Activated CD4-positive, alpha-beta T cell treated with anti-CD3 and anti-CD28 coated beads, Interleukin-2, amount 50 U/mL, for 1 hour (primary cell): ENCODE results near the gene DCX.

ENCODE experiments used
- DNase-seq: peaks from one replicate; pipeline ENCODE4 v3.0.0-alpha.2; 2020

DCX gene

DNA sequence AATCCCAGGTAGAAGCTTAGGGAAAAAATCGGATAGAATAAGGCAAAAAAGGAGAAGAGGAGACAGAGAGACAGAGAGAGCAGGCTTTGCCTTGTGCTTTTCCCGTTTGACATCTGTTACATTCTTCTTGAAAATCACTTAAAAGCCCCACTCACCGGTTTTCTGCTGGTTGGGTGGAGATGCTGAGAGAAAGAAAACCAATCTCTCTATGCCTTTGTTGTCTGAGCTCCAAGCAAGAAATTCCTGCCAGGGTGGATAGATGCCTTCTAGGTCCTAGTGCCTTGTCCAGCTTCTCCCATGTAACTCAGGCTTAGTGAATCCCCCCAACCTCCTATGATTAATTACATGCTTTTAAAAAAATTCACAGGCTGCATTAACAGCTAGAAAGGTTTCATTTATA is at the start of gene DCX:
Gene DCX (minus strand): TSS at position 210 of the 400 bp plus-strand sequence. CDS start 1,794 bp downstream, outside the sequence.
- no peak for DNase-seq

DNA sequence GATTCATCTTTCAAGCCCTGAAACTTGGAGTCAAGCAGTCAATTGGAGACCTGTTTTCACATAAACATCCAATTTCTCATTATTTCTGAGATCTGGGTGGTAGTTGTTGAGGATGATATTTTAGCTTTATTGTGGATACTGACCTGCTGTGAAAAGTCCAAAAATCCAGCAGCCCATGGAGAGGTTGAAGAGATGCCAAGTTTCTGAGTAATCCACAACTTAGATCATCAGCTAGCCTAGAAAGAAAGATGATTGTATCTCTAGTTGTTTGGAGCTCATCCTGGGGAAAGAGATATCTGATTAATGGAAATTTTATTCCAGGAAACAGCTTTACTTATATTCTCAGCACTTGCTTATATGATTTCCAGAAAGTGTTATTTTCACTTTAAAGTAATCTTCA is 48.6 kb upstream of the DCX start:
- no peak for DNase-seq

DNA sequence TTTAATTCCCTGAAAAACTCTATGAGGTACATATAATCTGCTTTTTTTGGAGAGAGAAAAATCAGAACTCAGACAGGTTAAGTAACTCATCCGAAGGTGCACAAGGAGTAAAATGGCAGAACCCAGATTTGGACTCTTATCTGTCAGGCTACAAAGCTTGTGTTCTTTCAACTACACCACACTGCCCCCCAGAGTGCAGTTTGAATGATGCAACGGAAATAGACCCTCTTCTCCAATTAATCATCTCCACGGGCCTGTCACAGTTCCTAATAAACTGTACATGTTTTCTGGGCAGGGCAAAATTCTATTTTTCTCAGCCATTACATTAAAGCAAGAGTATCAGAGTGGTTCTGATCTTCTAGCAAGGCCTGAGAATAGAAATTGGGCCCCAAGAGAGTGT is 35.3 kb upstream of the DCX start:
- no peak for DNase-seq

DNA sequence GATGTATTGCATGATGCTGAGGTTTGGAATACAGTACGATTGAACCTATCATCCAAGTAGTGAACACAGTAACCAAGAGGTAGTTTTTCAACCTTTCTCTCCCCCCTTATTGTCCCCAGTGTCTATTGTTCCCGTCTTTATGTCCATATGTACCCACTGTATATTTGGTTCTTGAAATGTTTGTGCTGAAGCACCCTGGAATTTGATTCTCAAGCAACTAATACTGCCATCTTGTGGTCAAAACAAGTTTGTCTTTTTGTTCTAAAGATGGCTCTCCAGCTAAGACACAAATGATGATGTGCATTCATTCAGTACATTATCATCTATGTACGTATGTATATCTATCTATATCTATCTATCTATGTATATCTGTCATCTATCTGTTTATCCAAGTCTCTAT is 33.5 kb upstream of the DCX start:
- no peak for DNase-seq

DNA sequence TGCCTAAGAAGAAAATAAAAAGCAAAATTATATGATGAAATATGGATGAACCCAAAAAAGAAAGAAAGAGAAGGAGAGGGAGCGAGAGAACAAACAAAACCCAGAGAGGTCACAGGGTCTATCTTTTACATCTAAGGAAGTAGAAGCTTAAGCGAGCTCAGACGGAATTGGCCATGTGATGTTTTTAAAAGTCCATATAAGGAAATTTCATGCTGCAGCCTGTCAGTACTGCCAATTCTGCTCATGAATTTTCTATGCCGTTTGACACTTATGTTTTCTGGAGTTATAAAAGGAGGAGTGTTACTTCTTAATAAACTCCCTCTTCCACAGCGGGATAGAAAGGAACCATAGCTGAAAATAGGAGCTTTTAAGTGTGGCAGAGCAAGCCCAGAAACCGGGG is 32.9 kb upstream of the DCX start:
- DNase-seq = no peak

DNA sequence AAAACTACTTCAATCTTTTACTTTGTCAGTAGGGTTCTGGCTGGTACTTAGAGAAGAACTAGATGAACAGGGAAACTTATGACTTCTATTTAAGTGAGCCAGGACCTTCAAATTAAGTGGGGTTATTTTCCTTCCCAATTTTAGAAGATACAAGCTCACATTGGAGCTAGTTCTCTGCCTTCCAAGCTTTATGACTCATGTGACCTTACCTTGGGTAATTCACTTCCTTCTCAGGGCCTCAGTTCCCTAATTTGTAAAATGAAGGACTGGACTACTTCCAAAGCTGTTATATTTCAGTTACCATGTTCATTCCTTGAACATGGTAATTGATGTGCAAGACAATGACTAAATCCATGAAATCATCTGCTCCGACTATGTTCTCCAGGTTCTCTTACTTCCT is 32.0 kb upstream of the DCX start:
- DNase-seq = no peak

DNA sequence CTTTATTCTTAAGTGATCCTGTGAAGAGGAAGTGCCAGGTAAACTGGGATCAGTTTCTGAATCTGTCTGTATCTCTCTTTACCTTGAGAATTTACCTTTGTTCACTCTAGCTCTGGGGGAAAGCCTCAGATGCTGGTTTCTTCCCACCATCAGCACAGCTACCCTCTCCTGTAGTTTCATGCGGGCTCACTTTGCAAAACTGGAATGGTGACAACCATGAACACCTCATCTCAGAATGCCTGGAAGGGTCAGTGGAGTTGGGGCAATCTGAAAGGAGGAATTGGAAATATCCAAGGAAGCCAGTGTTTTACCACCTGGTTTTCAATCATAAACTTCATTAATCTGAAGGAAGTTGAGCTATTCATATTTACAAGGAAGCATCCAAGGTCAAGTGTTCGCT is 30.8 kb upstream of the DCX start:
- no peak for DNase-seq

DNA sequence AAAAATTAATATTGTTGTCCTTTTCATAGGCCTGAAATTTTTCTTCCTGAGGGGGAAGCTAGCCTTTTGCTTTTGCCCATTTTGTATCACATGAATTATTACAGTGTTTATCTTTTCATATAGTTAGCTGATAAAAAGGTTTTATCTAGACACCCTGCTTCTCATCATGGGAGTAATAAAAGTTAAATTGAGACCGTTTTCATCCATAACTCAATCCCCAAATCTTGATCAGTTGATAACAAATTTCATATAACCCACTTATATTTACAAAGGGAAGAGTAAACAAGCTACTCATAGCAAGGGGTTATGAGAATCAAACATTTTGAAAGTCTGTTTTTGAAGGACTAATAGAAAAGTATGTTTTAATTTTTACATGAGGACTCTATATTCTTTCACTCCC is 23.5 kb upstream of the DCX start:
- no peak for DNase-seq

DNA sequence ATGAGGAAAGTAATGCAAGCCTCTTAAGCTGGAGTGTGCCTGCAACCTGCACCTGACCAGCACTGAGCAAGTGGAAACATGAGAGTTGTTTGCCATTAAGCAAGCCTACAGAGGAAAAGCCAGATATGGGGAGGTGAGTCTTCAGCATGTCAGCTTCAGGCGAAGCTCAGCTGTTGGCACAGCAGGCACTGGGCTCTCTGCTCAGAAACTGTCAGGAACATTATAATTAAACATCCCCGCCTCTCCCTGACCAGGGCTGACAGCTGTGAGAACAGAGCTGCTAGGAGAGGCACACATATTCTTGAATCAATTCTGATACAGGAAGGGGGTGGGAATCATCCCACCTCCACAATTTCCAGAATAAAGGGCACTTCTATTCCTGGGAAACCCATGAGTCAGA is 19.0 kb upstream of the DCX start:
- DNase-seq = no peak

DNA sequence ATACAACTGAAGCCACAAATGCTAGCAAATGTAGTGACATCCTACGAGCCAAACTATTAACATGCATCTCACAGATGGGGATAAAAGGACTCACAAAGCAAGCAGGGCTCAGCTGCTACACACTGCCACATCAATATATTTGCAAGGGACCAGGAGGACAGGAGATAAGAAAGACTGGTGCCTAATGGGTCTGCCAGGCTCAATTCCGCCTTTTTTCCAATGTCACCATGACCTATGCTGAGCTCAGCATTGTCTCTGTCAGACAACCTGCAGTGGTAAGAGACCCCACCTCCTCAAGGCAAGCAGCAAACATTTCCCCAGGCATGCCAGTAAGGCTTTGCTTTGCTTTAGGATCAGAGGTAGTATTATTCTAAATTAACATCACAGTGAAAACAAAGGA is 435 bp downstream of the DCX start:
- DNase-seq = no peak

DNA sequence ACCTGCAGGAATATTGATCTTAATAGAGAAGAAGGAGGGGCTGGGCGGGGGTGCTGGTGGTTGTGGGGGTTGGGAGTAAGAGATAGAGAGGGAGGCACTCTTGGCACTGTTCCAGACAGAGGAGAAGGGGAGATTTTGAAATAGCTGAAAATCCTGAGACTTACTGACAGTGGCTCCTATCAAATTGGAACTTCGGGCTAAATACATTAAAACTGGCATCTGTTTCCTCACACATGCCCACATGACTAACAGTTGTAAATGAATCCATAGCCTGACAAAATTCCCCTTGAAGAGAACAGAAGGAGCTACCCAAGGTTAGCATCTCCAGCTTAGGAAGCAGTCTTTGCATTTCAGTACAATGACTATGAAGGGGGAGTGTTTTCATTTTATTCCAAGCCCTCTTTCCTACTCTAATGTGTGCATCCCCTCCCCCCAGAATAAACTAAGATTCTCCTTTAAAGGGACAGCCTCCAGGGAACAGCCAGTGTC is 1.4 kb downstream of the DCX start:
- no peak for DNase-seq

DNA sequence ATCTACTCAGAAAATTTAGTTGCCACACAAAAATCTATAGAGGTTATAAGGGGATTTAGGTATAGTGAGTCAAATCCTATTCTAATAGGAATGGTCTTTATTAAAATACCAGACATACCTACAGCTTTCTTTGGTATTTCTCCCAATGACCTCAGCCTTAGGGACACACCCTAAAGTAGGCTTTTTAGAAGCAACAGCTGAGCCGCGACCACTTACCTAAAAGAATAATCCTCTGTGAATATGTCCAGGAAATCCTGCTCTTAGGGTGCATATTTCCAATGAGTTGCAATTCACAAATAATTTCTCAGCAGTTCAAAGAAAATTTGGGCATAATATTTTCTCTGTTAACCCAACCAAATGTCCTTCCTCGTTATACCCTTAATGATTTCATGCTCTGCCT is 2.7 kb downstream of the DCX start:
- no peak for DNase-seq

DNA sequence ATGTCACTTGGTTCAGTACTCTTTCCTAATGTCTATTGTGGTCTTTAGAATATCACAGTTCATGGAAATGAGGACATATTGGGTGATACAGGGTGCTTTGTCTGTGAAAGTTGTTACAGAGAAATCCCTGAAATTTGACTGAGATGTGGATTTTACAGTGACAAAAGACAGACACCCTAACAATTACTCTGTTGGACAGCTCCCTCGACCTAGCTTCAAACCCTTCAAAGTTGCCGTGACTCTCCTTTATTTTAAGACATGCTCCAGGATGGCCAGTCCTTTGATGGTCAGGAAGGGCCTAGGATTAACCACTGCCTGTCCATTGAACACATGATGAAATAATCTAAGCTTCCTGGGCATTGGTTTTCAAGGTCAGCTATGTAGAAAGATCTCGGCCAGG is 4.0 kb downstream of the DCX start:
- DNase-seq = no peak

DNA sequence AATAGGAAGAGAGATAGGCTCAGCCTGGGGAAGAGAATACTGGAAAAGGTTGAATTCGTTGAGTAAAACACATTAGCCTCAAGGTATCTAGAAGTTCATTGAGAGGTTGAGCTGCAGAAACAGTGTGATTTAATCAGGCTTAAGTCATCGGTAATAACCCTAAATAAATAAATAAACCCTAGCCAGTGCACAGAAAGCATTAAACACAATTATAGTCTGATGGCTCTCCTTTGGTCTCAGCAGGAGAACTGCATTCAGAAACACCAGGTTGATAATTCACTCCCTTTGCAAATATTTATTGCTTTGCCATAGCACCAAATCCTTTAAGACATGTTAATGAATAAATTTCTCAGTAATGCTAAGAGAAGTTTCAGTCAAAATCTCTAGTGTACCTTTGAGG is 9.6 kb downstream of the DCX start:
- no peak for DNase-seq

DNA sequence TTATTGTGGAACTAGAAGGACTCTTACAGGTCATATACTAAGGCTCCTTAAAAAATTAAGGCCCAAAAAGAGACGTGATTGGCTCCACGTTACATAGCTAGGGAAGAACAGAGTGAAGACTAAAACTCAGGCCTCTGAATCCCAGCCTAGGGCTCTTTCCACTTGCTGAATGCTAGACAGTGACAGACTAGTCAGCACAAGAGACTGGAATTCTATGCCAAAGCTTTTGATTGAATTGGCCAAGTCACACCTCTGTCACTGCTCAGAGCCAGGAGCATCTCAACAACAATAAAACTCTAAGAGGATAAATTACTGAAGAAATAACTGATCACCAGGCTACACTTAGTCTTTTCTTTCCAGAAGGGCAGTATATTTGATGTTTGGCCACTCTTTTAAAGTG is 16.8 kb downstream of the DCX start:
- no peak for DNase-seq

DNA sequence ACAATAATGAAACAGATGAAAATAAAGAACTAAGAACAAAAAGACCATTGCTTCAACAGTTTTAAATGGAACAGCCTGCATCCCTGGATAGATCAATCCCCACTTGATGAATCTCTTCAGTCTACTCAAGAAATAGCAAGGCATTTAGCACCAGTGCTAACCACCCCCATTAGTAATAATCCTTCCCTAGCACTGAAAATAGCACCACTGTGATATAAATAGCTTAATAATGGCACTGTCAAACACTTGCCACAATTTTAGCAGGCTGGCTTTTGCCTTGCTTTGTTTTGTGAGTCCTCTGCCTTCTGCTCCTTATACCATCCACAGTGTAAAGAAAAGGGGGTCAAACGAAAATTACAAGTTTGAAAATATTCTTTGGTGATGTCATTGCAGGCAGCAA is 17.4 kb downstream of the DCX start:
- no peak for DNase-seq

DNA sequence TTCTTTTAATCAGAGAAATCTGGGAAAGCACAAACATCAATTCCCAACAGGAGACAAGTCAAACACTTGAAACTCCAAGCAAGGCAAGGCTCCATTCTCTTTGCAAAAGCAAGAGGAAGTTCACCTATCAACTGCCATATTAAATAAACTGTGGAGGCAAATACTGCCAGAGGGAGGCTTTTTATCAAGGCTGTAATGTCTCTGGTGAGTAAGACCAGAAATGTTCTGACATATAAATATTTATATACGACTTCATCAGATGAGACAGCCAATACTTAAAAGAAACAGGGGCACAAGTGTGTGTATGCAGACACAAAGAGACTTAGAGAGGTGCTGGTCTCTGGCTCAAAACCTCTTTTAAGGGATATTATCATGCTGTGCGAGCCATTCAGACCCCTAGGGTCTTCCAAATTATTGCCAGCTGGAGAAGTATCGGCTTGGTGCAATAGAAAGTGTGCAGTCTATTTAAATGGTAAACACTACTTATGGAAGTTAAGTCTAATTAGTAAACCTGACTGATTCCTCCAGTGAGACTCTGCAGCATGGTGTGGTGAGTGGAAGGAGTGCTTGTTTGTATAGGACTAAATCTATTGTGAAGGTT is 24.4 kb downstream of the DCX start:
- DNase-seq = no peak

DNA sequence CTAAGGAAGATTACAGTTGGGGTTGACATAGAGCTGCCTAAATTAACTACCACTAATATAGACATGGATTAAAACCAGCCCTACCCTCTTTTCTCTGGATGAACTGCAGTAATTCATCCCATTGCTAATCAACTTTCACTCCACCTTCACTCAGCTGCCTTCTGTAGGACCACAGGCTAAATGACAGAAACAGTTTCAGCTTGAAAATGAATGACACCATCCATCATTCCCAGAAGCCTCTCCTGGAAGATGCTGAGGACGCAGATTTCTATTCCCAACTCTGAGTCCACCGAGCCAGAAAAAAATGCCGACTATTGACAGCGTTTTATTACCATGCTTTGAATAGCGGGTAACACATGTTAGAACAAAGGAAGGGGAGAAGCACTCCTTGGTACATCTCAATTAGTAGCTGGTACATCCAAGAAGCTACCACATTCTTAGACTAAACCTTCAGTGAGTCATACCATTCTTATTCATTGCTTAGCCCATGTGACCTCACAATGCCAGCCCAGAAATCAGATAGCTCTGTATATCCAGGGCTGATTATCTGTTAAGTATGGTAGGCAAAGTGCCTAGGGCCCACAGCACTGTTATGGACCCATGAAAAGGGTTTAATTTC is 25.3 kb downstream of the DCX start:
- DNase-seq = no peak

DNA sequence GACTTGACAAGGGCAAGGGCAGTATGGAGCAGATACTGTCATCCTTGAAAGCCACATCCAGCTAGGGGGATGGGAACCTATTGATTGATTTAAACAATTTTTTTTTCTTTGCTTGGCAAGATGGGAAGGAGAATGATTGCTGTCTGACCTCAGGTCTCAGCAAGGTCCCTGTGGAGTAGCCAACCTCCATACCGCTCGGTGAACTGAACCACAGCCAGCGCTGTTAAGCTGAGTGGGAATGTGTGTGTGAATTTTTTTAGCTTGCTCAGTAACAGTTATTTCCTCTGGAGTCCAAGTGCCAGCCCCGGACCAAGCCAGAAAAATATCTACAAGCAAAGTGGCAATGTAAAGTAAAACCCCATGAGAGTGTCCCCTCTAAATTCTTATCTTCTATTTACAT is 25.9 kb downstream of the DCX start:
- no peak for DNase-seq

DNA sequence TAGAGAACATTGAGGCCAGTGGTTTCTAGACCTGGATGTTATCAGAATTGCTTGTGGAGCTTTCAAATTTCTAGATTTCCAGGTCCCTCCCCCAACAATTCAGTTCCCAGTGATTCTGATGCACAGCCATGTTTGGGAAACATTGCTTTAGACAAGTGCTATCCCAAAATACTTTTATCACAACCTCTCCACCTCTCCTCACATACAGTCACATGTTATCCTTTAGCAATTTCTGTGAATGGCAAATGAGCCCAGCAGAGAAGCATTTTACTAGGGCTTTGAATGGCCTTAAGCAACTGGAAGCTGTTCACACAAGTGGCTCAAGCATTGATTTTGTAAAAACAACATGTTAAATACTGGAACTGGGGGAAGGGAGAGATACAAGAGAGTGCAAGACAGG is 29.7 kb downstream of the DCX start:
- no peak for DNase-seq

DNA sequence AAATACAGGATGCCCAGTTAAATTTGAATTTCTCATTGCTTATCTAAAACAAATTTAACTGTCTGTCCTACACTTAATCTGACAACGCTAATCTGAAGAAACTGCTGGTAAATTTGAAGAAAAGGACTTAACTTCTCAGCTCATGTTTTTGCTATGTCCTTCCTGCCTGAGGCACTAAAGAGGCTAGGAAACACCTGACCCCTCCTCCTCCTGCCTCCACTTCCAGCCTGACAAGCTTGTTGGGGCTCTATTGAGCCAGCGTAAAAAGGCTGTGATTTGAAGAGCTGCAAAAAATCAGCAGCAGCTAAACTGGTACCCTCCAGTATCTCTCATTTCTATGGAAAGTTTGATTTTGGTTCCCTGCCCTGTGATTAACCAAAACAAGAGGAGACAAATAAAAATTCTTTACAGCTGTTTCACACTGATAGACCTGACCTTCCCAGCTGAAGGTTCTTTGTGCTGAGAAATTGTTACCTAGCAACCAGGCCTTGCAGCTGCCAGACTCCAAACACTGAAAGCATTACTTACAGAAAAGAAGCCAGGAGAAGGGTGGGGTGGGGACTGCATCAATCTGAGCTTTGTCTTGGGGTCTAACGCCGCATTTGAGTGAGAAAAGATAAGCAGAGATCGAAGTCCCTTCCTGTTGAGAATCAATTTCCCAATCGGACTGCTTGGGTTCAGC is 35.0 kb downstream of the DCX start:
- DNase-seq = no peak

DNA sequence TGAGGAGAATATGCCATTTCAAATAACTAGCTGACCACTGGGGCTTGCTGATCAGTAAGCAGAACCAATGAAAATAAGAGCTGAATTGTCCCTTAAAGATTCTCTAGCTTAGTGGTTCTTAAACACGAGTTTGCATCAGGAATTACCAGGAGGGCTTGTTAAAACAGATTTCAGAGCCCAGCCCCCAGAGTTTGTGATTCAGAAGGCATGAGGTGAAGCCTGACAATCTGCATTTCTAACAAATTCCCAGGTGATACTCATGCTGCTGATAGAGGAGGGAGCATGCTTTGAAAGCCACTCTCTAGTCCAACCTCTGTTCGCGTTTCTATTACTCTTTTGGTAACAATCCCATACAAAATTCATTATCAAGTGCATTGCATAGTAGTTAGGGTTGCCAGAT is 35.5 kb downstream of the DCX start:
- no peak for DNase-seq

DNA sequence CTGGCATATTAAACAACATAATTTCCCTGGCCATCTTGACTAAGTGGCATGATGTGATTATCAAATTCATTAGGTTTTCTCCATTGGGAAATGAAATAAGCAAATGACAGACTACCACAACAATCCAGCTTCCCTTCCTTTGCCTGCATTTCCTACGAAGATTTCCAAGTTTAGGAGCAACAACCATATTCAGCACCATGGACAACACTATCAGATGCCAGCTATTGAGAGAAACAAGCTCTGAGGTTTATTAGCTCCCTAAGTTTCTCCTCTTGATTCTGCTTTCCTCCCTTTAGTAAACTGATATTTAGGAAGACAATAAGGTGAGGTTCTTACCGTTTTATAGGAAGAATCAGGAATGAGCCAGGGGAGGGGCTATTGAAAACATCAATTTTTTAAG is 36.2 kb downstream of the DCX start:
- no peak for DNase-seq

DNA sequence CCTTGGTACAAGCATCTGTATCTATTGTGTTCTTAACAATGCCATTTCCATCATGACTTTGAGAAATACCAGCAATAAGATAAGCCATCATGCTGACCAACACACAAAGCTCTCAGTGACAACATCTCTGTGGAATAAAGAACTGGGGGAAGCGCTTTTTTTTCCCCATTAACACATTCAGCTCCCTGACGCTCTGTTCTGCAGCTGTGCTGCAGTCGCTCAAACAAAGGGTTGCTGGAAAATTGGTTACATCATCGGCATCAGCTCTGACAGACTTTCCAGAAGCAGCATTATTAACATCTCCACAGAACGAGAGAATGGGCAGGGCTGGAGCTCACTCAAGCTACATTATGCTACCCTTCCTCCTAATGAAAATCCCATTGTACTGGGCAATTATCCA is 39.9 kb downstream of the DCX start:
- DNase-seq = no peak
